Mesendoderm (in vitro differentiated cells): ENCODE data around the gene MICALL2.

Experiments used
- DNase-seq: peaks from one replicate; pipeline ENCODE4 v3.0.0; 2013
- H2AK5ac ChIP-seq: 2 replicates; pipeline ENCODE4 v1.6.1; 2013; ENCODE audit warnings: low read length, inconsistent platforms
- H2BK120ac ChIP-seq: 2 replicates; pipeline ENCODE4 v1.6.1; 2013; ENCODE audit warnings: low read depth, mild to moderate bottlenecking, low read length, moderate library complexity, mixed read lengths
- H2BK15ac ChIP-seq: replicated peaks from 2 replicates; pipeline ENCODE4 v1.6.1; 2013; ENCODE audit warnings: low read depth, mild to moderate bottlenecking, moderate library complexity
- H2BK5ac ChIP-seq: 2 replicates; pipeline ENCODE4 v1.6.1; 2013; ENCODE audit warnings: low read length, inconsistent platforms
- H3K18ac ChIP-seq: 2 replicates; pipeline ENCODE4 v1.6.1; 2013; ENCODE audit warnings: mild to moderate bottlenecking, low read length, mixed read lengths
- H3K23ac ChIP-seq: one replicate; pipeline ENCODE4 v1.6.1; 2013; ENCODE audit warnings: low read length
- H3K27ac ChIP-seq: 2 replicates; pipeline ENCODE4 v1.5.1; 2013; ENCODE audit warnings: low read depth, mild to moderate bottlenecking, inconsistent platforms, low read length, moderate library complexity
- H3K27me3 ChIP-seq: 2 replicates; pipeline ENCODE4 v1.6.1; 2013; ENCODE audit warnings: low read length, control low read depth, mild to moderate bottlenecking, inconsistent platforms; ENCODE audit not compliant: insufficient read depth, poor library complexity
- H3K36me3 ChIP-seq: 2 replicates; pipeline ENCODE4 v1.6.1; 2013; ENCODE audit warnings: low read length, inconsistent platforms; ENCODE audit not compliant: control insufficient read depth, insufficient read depth
- H3K4ac ChIP-seq: one replicate; pipeline ENCODE4 v1.6.1; 2013; ENCODE audit warnings: low read depth, mild to moderate bottlenecking, low read length, moderate library complexity
- H3K4me1 ChIP-seq: 2 replicates; pipeline ENCODE4 v1.6.1; 2013; ENCODE audit warnings: low read depth, low read length, inconsistent platforms; ENCODE audit not compliant: control insufficient read depth
- H3K4me2 ChIP-seq: 2 replicates; pipeline ENCODE4 v1.6.1; 2013; ENCODE audit warnings: low read length
- H3K4me3 ChIP-seq: 2 replicates; pipeline ENCODE4 v1.5.1; 2013; ENCODE audit warnings: mild to moderate bottlenecking, low read length
- H3K56ac ChIP-seq: one replicate; pipeline ENCODE4 v1.6.1; 2013; ENCODE audit warnings: low read length
- H3K79me1 ChIP-seq: 2 replicates; pipeline ENCODE4 v1.6.1; 2013; ENCODE audit warnings: low read length, inconsistent platforms
- H3K79me2 ChIP-seq: 2 replicates; pipeline ENCODE4 v1.6.1; 2013; ENCODE audit warnings: mild to moderate bottlenecking, low read length; ENCODE audit not compliant: control insufficient read depth, insufficient read depth
- H3K9ac ChIP-seq: 2 replicates; pipeline ENCODE4 v1.6.1; 2013; ENCODE audit warnings: low read length, inconsistent platforms
- H4K5ac ChIP-seq: one replicate; pipeline ENCODE4 v1.6.1; 2013; ENCODE audit warnings: low read length
- H4K8ac ChIP-seq: one replicate; pipeline ENCODE4 v1.6.1; 2013; ENCODE audit warnings: low read depth, mild to moderate bottlenecking, control low read depth, low read length, moderate library complexity
- whole genome bisulfite sequencing: extraction: QIAGEN DNeasy Blood & Tissue Kit; methylation state at CpG from one replicate; pipeline ENCODE4 v1.1.7; 2013; ENCODE audit warnings: low lambda C conversion rate, missing lambda C conversion rate; ENCODE audit not compliant: insufficient coverage; ENCODE audit errors: extremely low coverage; 5-methylcytosine and 5-hydroxymethylcytosine counted together

MICALL2 gene

GRCh38 chr7:1439373-1440363, 19.6 kb downstream of the MICALL2 start:
- H3K4me3 ChIP-seq, result no peak overlapping the region
- H3K4ac ChIP-seq, result no peak overlapping the region
- H3K79me1 ChIP-seq, result no peaks in the 10 kb centered on the region
- no peak overlapping the region for H2BK120ac ChIP-seq
- WGBS, result no CpG with 5 or more reads among the region's 31 CpGs
- H3K56ac ChIP-seq, result no peak overlapping the region
- H3K9ac ChIP-seq, result no peak overlapping the region
- H3K23ac ChIP-seq, result no peak overlapping the region
- no peak overlapping the region for H4K5ac ChIP-seq
- H3K27me3 ChIP-seq, result no peaks in the 10 kb centered on the region
- no peak overlapping the region for H3K4me2 ChIP-seq
- H3K4me1 ChIP-seq, result no peaks in the 10 kb centered on the region
- no peaks in the 10 kb centered on the region for H3K79me2 ChIP-seq
- no peak overlapping the region for H4K8ac ChIP-seq
- H2BK15ac ChIP-seq, result no peak overlapping the region
- no peak overlapping the region for H3K18ac ChIP-seq
- no peak overlapping the region for H2AK5ac ChIP-seq
- DNase-seq, result no peak
- no peak overlapping the region for H2BK5ac ChIP-seq
- no peaks in the 10 kb centered on the region for H3K36me3 ChIP-seq
- H3K27ac ChIP-seq, result no peak overlapping the region

GRCh38 chr7:1438821-1439220, 20.4 kb downstream of the MICALL2 start:
- Histone ChIP-seq H3K56ac (no peak overlapping the region), H3K18ac (no peak overlapping the region), H2AK5ac (no peak overlapping the region), H2BK5ac (no peak overlapping the region), H3K23ac (no peak overlapping the region), H3K27me3 (no peaks in the 10 kb centered on the region), H3K4ac (no peak overlapping the region), H3K36me3 (no peaks in the 10 kb centered on the region), H2BK120ac (no peak overlapping the region), H3K4me2 (no peak overlapping the region), H4K8ac (no peak overlapping the region), H2BK15ac (no peak overlapping the region), H3K4me1 (no peaks in the 10 kb centered on the region), H4K5ac (no peak overlapping the region), H3K79me2 (no peaks in the 10 kb centered on the region), H3K4me3 (no peak overlapping the region), H3K79me1 (no peaks in the 10 kb centered on the region), H3K27ac (no peak overlapping the region), H3K9ac (no peak overlapping the region)
- DNase-seq, result no peak
- no CpG with 5 or more reads among the region's 15 CpGs for WGBS

- H2BK120ac ChIP-seq, result no peak overlapping the region
- no peak overlapping the region for H2AK5ac ChIP-seq
- no peak overlapping the region for H3K4me2 ChIP-seq
- no peak overlapping the region for H4K8ac ChIP-seq
- no peak overlapping the region for H3K23ac ChIP-seq
- H3K27ac ChIP-seq, result no peak overlapping the region
- no peak overlapping the region for H3K4me3 ChIP-seq
- H3K79me1 ChIP-seq, result no peaks in the 10 kb centered on the region
- no peak overlapping the region for H3K4ac ChIP-seq
- no peak overlapping the region for H2BK5ac ChIP-seq
- no peaks in the 10 kb centered on the region for H3K36me3 ChIP-seq
- H3K27me3 ChIP-seq, result no peaks in the 10 kb centered on the region
- H3K4me1 ChIP-seq, result no peaks in the 10 kb centered on the region
- H3K56ac ChIP-seq, result no peak overlapping the region
- H3K79me2 ChIP-seq, result no peaks in the 10 kb centered on the region
- DNase-seq, result no peak
- H3K9ac ChIP-seq, result no peak overlapping the region
- H3K18ac ChIP-seq, result no peak overlapping the region
- WGBS, result no CpG with 5 or more reads among the region's 10 CpGs
- no peak overlapping the region for H2BK15ac ChIP-seq
- no peak overlapping the region for H4K5ac ChIP-seq
These were observed 21.1 kb downstream of the MICALL2 start for GRCh38 chr7:1438208-1438607.

- Histone ChIP-seq H3K27me3 (no peaks in the 10 kb centered on the region), H3K4me1 (no peaks in the 10 kb centered on the region), H3K36me3 (no peaks in the 10 kb centered on the region), H3K27ac (no peak overlapping the region), H2BK15ac (no peak overlapping the region), H4K8ac (no peak overlapping the region), H3K56ac (no peak overlapping the region), H2BK120ac (no peak overlapping the region), H2BK5ac (no peak overlapping the region), H3K79me1 (no peaks in the 10 kb centered on the region), H2AK5ac (no peak overlapping the region), H3K4ac (no peak overlapping the region), H3K18ac (no peak overlapping the region), H3K23ac (no peak overlapping the region), H3K4me3 (no peak overlapping the region), H3K9ac (no peak overlapping the region), H3K79me2 (no peaks in the 10 kb centered on the region), H4K5ac (no peak overlapping the region), H3K4me2 (no peak overlapping the region)
- WGBS, result no CpG with 5 or more reads among the region's 43 CpGs
- DNase-seq, result no peak
These were observed 22.0 kb downstream of the MICALL2 start for GRCh38 chr7:1437155-1437880.

- no peak overlapping the region for H3K4me2 ChIP-seq
- no peak overlapping the region for H3K18ac ChIP-seq
- H3K4ac ChIP-seq, result no peak overlapping the region
- no peak overlapping the region for H3K27ac ChIP-seq
- H3K4me1 ChIP-seq, result no peaks in the 10 kb centered on the region
- H3K23ac ChIP-seq, result no peak overlapping the region
- no peak overlapping the region for H3K4me3 ChIP-seq
- no CpG with 5 or more reads among the region's 20 CpGs for WGBS
- no peak overlapping the region for H2BK5ac ChIP-seq
- H3K56ac ChIP-seq, result no peak overlapping the region
- H2AK5ac ChIP-seq, result no peak overlapping the region
- H3K27me3 ChIP-seq, result no peaks in the 10 kb centered on the region
- H3K79me2 ChIP-seq, result no peaks in the 10 kb centered on the region
- no peak overlapping the region for H4K8ac ChIP-seq
- H2BK15ac ChIP-seq, result no peak overlapping the region
- DNase-seq, result no peak
- H3K9ac ChIP-seq, result no peak overlapping the region
- no peak overlapping the region for H4K5ac ChIP-seq
- no peaks in the 10 kb centered on the region for H3K79me1 ChIP-seq
- no peak overlapping the region for H2BK120ac ChIP-seq
- no peaks in the 10 kb centered on the region for H3K36me3 ChIP-seq
These were observed 22.7 kb downstream of the MICALL2 start for GRCh38 chr7:1436608-1437007.
